Calu3 (cell line): ENCODE measurements around the gene LRPAP1. TPM values are rescaled to one million over a fixed set of nuclear protein-coding genes. Genes with fewer than 3 reads are reported as not detected.

Experiments used
- BruUV-seq: library from RNA; stranded (reverse); fragments of 400-500 nt; replicated peaks from 2 replicates; lab custom pipeline; 2021; lab: Mats Ljungman, UMichigan
- CTCF ChIA-PET: fragments of 300-600 bp; sonication (Branson Sonifier 250); formaldehyde crosslinking; loops from one replicate; lab custom pipeline; 2022; ENCODE audit warnings: antibody characterized with exemption; lab: Charles Lee
- DNase-seq: peaks from one replicate; pipeline ENCODE4 v3.0.0; 2022
- H3K27ac Mint-ChIP-seq: one replicate; pipeline ENCODE4 v1.8.0; 2022; ENCODE audit warnings: mixed read lengths; ENCODE audit not compliant: unreplicated experiment
- H3K27me3 Mint-ChIP-seq: one replicate; pipeline ENCODE4 v1.8.0; 2022; ENCODE audit warnings: mixed read lengths; ENCODE audit not compliant: unreplicated experiment
- H3K36me3 Mint-ChIP-seq: one replicate; pipeline ENCODE4 v1.8.0; 2022; ENCODE audit warnings: mild to moderate bottlenecking, moderate library complexity, mixed read lengths; ENCODE audit not compliant: insufficient read depth, unreplicated experiment
- H3K4me1 Mint-ChIP-seq: one replicate; pipeline ENCODE4 v1.8.0; 2022; ENCODE audit warnings: mild to moderate bottlenecking, low read depth, mixed read lengths; ENCODE audit not compliant: unreplicated experiment
- H3K4me3 Mint-ChIP-seq: one replicate; pipeline ENCODE4 v1.8.0; 2022; ENCODE audit warnings: mild to moderate bottlenecking, low read depth, moderate library complexity, mixed read lengths; ENCODE audit not compliant: unreplicated experiment
- H3K9me3 Mint-ChIP-seq: one replicate; pipeline ENCODE4 v1.8.0; 2022; ENCODE audit warnings: low read depth, mixed read lengths; ENCODE audit not compliant: unreplicated experiment
- CTCF ChIP-seq: fragments of 200-600 bp; IDR thresholded peaks from one replicate; pipeline ENCODE4 v1.8.0; 2022; ENCODE audit warnings: antibody characterized with exemption; ENCODE audit not compliant: unreplicated experiment
- intact Hi-C: fragments of 100-400 bp; cut with micrococcal nuclease; formaldehyde crosslinking; loops from one replicate; pipeline ENCODE4 v1.10.0; 2022; ENCODE audit not compliant: unreplicated experiment
- total RNA-seq: library from RNA; stranded (reverse); gene quantifications from 2 replicates; pipeline ENCODE4 v1.2.3, GENCODE V29; 2022

Gene LRPAP1
- total RNA-seq, 1 experiment from 2014 or later: 88.5 TPM

GRCh38 chr4:3521621-3522325 is 10.4 kb downstream of the LRPAP1 start:
- no peaks in the 10 kb centered on the region for H3K4me1 Mint-ChIP-seq
- no TSS peak for BruUV-seq

GRCh38 chr4:3520796-3521600 is 11.2 kb downstream of the LRPAP1 start:
- Mint-ChIP-seq H3K27ac (no peak overlapping the region), H3K4me1 (no peaks in the 10 kb centered on the region), H3K36me3 (peaks cover 6% of the 10 kb centered on the region), H3K27me3 (no peaks in the 10 kb centered on the region), H3K9me3 (no peaks in the 10 kb centered on the region), H3K4me3 (no peak overlapping the region)
- no TSS peak for BruUV-seq
- DNase-seq: no peak
- intact Hi-C loops: no loop called here
- no peak for TF ChIP-seq CTCF
- CTCF ChIA-PET: no interaction called here

More at GRCh38 chr4:3521621-3522325, 10.4 kb downstream of the LRPAP1 start:
- CTCF ChIA-PET: interaction anchor here (0.7 kb wide), 1 partner anchor 575 kb away, joined by 5 read pairs; no protein-coding TSS in a partner anchor
- intact Hi-C loops: no loop called here
- no peak overlapping the region for H3K27ac Mint-ChIP-seq
- DNase-seq: no peak
- no peaks in the 10 kb centered on the region for H3K9me3 Mint-ChIP-seq
- no peaks in the 10 kb centered on the region for H3K36me3 Mint-ChIP-seq
- no peak for TF ChIP-seq CTCF
- no peaks in the 10 kb centered on the region for H3K27me3 Mint-ChIP-seq
- H3K4me3 Mint-ChIP-seq: no peak overlapping the region

GRCh38 chr4:3520276-3520675 is 11.9 kb downstream of the LRPAP1 start:
- CTCF ChIA-PET: no interaction called here

More at GRCh38 chr4:3520276-3520675, 11.9 kb downstream of the LRPAP1 start:
- Mint-ChIP-seq H3K27me3 (no peaks in the 10 kb centered on the region), H3K36me3 (peaks cover 6% of the 10 kb centered on the region), H3K27ac (no peak overlapping the region), H3K9me3 (no peaks in the 10 kb centered on the region), H3K4me1 (no peaks in the 10 kb centered on the region), H3K4me3 (no peak overlapping the region)
- no peak for DNase-seq
- BruUV-seq: no TSS peak
- no peak for TF ChIP-seq CTCF
- intact Hi-C loops: no loop called here
